ENCODE data around the gene CPED1.

The CPED1 gene

GRCh38 chr7:120950539-120951308 is 37.8 kb upstream of the CPED1 start, which contains the start of gene ING3 (continued):
- TF ChIP-seq ZSCAN16 (tag by site-specific recombination; IDR thresholded peaks at IDR 0.05) (no peak), ZNF239 (tag by site-specific recombination; IDR thresholded peaks at IDR 0.05) (no peak), ZNF707 (tag by site-specific recombination; IDR thresholded peaks at IDR 0.05) (no peak), ZBTB21 (tag by site-specific recombination; IDR thresholded peaks at IDR 0.05) (peak; percentile 99), IKZF3 (tag by site-specific recombination; IDR thresholded peaks at IDR 0.05) (peak; percentile 93), KLF1 (tag by site-specific recombination; IDR thresholded peaks at IDR 0.05) (0 out of 2 replicates have a peak, but pooled peaks have one; percentile 15), ZBTB20 (tag by site-specific recombination; IDR thresholded peaks at IDR 0.05) (no peak), AEBP2 (tag by site-specific recombination; IDR thresholded peaks at IDR 0.05; ENCODE audit: borderline replicate concordance) (no peak), ZFP69B (tag by site-specific recombination; IDR thresholded peaks at IDR 0.05) (0 out of 2 replicates have a peak, but pooled peaks have one; percentile 18), GLI4 (tag by site-specific recombination; IDR thresholded peaks at IDR 0.05) (peak; percentile 74), ZNF24 (tag by site-specific recombination; IDR thresholded peaks at IDR 0.05) (no peak; the same call in 1 of the 2 replicates), YY2 (tag by site-specific recombination; IDR thresholded peaks at IDR 0.05) (peak; percentile 55; the same call in 1 of the 2 replicates), ZNF747 (tag by site-specific recombination; IDR thresholded peaks at IDR 0.05) (no peak), ZNF266 (tag by site-specific recombination; IDR thresholded peaks at IDR 0.05; ENCODE audit: low read depth) (no peak), ZNF26 (tag by site-specific recombination; IDR thresholded peaks at IDR 0.05) (no peak), ZNF530 (tag by site-specific recombination; IDR thresholded peaks at IDR 0.05; ENCODE audit: low read depth) (no peak), ZNF426 (tag by site-specific recombination; IDR thresholded peaks at IDR 0.05) (no peak), ZNF433 (tag by site-specific recombination; IDR thresholded peaks at IDR 0.05; ENCODE audit: low read depth) (no peak), ZNF114 (tag by site-specific recombination; IDR thresholded peaks at IDR 0.05) (no peak), SP2 (tag by site-specific recombination; IDR thresholded peaks at IDR 0.05) (peak; percentile 74), ZNF140 (tag by site-specific recombination; IDR thresholded peaks at IDR 0.05) (no peak), ZNF843 (tag by site-specific recombination; IDR thresholded peaks at IDR 0.05) (peak; percentile 58; the same call in 1 of the 2 replicates), KLF7 (tag by site-specific recombination; IDR thresholded peaks at IDR 0.05; ENCODE audit: borderline replicate concordance) (no peak), KLF16 (tag by site-specific recombination; IDR thresholded peaks at IDR 0.05) (peak; percentile 87; the same call in 1 of the 2 replicates), ZBTB7A (tag by site-specific recombination; IDR thresholded peaks at IDR 0.05; ENCODE audit: low read depth) (peak; percentile 37; the same call in 1 of the 2 replicates), KLF9 (tag by site-specific recombination; IDR thresholded peaks at IDR 0.05; ENCODE audit: low read depth) (peak; percentile 53; the same call in 1 of the 2 replicates), PRDM6 (tag by site-specific recombination; IDR thresholded peaks at IDR 0.05) (0 out of 2 replicates have a peak, but pooled peaks have one; percentile 7)
- TF ChIP-seq, protein P1, sequence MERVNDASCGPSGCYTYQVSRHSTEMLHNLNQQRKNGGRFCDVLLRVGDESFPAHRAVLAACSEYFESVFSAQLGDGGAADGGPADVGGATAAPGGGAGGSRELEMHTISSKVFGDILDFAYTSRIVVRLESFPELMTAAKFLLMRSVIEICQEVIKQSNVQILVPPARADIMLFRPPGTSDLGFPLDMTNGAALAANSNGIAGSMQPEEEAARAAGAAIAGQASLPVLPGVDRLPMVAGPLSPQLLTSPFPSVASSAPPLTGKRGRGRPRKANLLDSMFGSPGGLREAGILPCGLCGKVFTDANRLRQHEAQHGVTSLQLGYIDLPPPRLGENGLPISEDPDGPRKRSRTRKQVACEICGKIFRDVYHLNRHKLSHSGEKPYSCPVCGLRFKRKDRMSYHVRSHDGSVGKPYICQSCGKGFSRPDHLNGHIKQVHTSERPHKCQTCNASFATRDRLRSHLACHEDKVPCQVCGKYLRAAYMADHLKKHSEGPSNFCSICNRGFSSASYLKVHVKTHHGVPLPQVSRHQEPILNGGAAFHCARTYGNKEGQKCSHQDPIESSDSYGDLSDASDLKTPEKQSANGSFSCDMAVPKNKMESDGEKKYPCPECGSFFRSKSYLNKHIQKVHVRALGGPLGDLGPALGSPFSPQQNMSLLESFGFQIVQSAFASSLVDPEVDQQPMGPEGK (tag by site-specific recombination; IDR thresholded peaks at IDR 0.05): peak; percentile 99
- TF ChIP-seq, protein P2, sequence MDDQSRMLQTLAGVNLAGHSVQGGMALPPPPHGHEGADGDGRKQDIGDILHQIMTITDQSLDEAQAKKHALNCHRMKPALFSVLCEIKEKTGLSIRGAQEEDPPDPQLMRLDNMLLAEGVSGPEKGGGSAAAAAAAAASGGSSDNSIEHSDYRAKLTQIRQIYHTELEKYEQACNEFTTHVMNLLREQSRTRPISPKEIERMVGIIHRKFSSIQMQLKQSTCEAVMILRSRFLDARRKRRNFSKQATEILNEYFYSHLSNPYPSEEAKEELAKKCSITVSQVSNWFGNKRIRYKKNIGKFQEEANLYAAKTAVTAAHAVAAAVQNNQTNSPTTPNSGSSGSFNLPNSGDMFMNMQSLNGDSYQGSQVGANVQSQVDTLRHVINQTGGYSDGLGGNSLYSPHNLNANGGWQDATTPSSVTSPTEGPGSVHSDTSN (CRISPR knock-in tag; IDR thresholded peaks at IDR 0.05): peak; percentile 87; the same call in 1 of the 2 replicates
- TF ChIP-seq, protein P3, sequence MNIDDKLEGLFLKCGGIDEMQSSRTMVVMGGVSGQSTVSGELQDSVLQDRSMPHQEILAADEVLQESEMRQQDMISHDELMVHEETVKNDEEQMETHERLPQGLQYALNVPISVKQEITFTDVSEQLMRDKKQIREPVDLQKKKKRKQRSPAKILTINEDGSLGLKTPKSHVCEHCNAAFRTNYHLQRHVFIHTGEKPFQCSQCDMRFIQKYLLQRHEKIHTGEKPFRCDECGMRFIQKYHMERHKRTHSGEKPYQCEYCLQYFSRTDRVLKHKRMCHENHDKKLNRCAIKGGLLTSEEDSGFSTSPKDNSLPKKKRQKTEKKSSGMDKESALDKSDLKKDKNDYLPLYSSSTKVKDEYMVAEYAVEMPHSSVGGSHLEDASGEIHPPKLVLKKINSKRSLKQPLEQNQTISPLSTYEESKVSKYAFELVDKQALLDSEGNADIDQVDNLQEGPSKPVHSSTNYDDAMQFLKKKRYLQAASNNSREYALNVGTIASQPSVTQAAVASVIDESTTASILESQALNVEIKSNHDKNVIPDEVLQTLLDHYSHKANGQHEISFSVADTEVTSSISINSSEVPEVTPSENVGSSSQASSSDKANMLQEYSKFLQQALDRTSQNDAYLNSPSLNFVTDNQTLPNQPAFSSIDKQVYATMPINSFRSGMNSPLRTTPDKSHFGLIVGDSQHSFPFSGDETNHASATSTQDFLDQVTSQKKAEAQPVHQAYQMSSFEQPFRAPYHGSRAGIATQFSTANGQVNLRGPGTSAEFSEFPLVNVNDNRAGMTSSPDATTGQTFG (tag by site-specific recombination; IDR thresholded peaks at IDR 0.05; ENCODE audit: borderline replicate concordance): no peak
